Type B pancreatic cell (in vitro differentiated cells): ENCODE data around the gene SNX33. TPM values are rescaled to one million over a fixed set of nuclear protein-coding genes. Genes with fewer than 3 reads are reported as not detected.
"Not testable (repeated sequence)": the region's sequence is repeated elsewhere in the genome, so short reads cannot be mapped to it uniquely, and the experiment has no call there.

Experiments
- DNase-seq: peaks from one replicate; pipeline ENCODE4 v3.0.0; 2021; ENCODE audit warnings: mixed read lengths; ENCODE audit not compliant: unreplicated experiment; ENCODE audit errors: extremely low spot score
- H3K27ac Mint-ChIP-seq: 2 replicates; pipeline ENCODE4 v1.8.0; 2021; ENCODE audit warnings: mild to moderate bottlenecking, mixed read lengths
- H3K27me3 Mint-ChIP-seq: 2 replicates; pipeline ENCODE4 v1.8.0; 2021; ENCODE audit warnings: mixed read lengths
- H3K36me3 Mint-ChIP-seq: 2 replicates; pipeline ENCODE4 v1.8.0; 2021; ENCODE audit warnings: mixed read lengths
- H3K4me1 Mint-ChIP-seq: one replicate; pipeline ENCODE4 v1.8.0; 2021; ENCODE audit warnings: mixed read lengths; ENCODE audit not compliant: unreplicated experiment
- H3K4me3 Mint-ChIP-seq: 2 replicates; pipeline ENCODE4 v1.8.0; 2021; ENCODE audit warnings: mild to moderate bottlenecking, mixed read lengths
- H3K9me3 Mint-ChIP-seq: 2 replicates; pipeline ENCODE4 v1.8.0; 2021; ENCODE audit warnings: mixed read lengths
- total RNA-seq: library from RNA; stranded (reverse); gene quantifications from 2 replicates; pipeline ENCODE4 v1.2.1, GENCODE V29; 2021; ENCODE audit warnings: low replicate concordance
- TF ChIP-seq, protein P1 (sequence below): fragments of 200-600 bp; sonication (generic); conservative IDR thresholded peaks from 2 replicates; pipeline ENCODE4 v1.5.0; 2021; ENCODE audit warnings: antibody characterized with exemption, mild to moderate bottlenecking

The SNX33 gene
- total RNA-seq, 1 donor from 2014 or later, result 24.9 TPM

DNA sequence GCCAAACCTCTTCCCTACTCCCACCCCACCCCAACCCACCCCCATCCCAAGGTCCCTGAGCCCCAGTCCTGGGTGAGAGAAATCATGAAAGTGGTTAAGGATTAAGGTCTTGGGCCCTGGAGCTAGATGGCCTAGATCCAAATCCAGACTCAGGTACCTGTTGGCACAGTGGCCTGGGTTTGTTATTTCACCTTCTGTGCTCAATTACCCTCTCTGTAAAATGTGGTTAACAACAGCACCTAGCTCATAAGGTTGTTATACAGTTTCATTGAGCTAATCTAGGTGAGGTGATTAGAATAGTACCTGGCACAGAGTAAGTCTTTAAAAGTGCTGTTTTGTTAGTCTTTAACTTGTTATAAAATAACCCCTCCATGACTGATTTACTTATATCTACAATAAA, 15.8 kb upstream of the SNX33 start:
- Mint-ChIP-seq H3K27ac (no peak overlapping the region), H3K9me3 (no peaks in the 10 kb centered on the region), H3K36me3 (no peaks in the 10 kb centered on the region), H3K4me1 (no peaks in the 10 kb centered on the region), H3K27me3 (no peaks in the 10 kb centered on the region), H3K4me3 (no peak overlapping the region)
- no peak for DNase-seq
- TF ChIP-seq, protein P1, sequence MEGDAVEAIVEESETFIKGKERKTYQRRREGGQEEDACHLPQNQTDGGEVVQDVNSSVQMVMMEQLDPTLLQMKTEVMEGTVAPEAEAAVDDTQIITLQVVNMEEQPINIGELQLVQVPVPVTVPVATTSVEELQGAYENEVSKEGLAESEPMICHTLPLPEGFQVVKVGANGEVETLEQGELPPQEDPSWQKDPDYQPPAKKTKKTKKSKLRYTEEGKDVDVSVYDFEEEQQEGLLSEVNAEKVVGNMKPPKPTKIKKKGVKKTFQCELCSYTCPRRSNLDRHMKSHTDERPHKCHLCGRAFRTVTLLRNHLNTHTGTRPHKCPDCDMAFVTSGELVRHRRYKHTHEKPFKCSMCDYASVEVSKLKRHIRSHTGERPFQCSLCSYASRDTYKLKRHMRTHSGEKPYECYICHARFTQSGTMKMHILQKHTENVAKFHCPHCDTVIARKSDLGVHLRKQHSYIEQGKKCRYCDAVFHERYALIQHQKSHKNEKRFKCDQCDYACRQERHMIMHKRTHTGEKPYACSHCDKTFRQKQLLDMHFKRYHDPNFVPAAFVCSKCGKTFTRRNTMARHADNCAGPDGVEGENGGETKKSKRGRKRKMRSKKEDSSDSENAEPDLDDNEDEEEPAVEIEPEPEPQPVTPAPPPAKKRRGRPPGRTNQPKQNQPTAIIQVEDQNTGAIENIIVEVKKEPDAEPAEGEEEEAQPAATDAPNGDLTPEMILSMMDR, result no peak

DNA sequence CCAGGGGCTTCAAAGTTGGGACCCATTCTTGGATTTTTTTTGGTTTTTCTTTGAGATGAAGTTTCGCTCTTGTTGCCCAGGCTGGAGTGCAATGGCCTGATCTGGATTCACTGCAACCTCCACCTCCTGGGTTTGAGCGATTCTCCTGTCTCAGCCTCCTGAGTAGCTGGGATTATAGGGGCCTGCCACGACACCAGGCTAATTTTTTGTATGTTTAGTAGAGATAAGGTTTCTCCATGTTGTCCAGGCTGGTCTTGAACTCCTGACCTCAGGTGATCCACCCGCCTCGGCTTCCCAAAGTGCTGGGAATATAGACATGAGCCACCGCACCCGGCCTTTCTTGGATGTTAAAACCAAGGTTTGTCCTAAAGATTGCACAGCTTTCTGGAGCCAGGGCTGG, 13.8 kb upstream of the SNX33 start:
- H3K4me3 Mint-ChIP-seq, H3K27ac Mint-ChIP-seq, H3K27me3 Mint-ChIP-seq, DNase-seq, H3K9me3 Mint-ChIP-seq, H3K36me3 Mint-ChIP-seq: not testable (repeated sequence)
- peaks cover 14% of the 10 kb centered on the region for H3K4me1 Mint-ChIP-seq

DNA sequence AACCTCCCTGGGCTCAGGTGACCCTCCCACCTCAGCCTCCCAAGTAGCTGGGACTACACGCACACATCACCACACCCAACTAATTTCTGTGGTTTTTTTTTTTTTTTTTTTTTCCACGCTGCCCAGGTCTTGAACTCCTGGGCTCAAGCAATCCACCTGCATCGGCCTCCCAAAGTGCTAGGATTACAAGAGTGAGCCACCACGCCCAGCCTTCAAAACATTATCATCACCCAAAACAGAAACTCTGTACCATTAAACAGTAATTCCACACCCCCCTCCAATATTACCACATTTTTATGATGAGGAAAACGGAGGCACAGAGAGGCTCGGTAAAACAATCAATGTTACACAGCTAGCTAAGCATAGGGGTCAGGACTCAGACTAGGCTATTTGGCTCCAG, 11.7 kb upstream of the SNX33 start:
- Mint-ChIP-seq H3K4me3 (no peak overlapping the region), H3K27ac (no peak overlapping the region), H3K36me3 (no peaks in the 10 kb centered on the region), H3K9me3 (no peaks in the 10 kb centered on the region), H3K4me1 (peaks cover 18% of the 10 kb centered on the region), H3K27me3 (no peaks in the 10 kb centered on the region)
- TF ChIP-seq, protein P1, result no peak
- DNase-seq, result no peak

GRCh38 chr15:75637245-75638009, 10.3 kb upstream of the SNX33 start:
- no peaks in the 10 kb centered on the region for H3K36me3 Mint-ChIP-seq
- no peaks in the 10 kb centered on the region for H3K27me3 Mint-ChIP-seq
- H3K4me1 Mint-ChIP-seq, result peaks cover 20% of the 10 kb centered on the region
- DNase-seq, result no peak
- H3K9me3 Mint-ChIP-seq, result no peaks in the 10 kb centered on the region
- peak overlapping the region; percentile 36 for H3K27ac Mint-ChIP-seq
- H3K4me3 Mint-ChIP-seq, result peak overlapping the region; percentile 69
- TF ChIP-seq, protein P1, result no peak

DNA sequence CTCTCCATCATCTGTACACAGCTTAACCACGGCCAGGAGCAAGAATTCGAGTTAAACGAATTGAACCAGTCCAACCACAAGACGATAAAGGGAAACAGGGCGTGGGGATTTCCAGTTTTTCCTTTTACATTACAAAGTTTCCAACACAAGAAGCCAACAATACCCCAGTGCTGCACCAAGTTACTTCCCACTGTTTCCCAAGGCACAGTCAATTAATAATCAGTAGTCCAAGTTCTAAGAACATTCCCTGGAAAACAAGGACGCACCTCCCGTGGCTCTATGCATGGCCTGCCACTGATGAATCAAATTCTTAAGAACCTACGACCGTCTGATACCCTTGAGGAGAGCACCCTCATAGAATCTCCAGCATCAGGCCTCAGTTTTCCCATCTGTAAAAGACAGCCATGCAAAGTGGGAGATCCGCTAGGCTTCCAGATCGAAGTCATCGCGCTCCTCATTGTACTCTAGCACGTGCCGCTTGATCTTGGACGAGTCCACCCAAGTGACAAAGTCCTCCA, 8.5 kb upstream of the SNX33 start:
- TF ChIP-seq, protein P1, result no peak
- no peaks in the 10 kb centered on the region for H3K9me3 Mint-ChIP-seq
- H3K27ac Mint-ChIP-seq, result peak overlapping the region; percentile 91
- no peaks in the 10 kb centered on the region for H3K27me3 Mint-ChIP-seq
- H3K36me3 Mint-ChIP-seq, result no peaks in the 10 kb centered on the region
- peaks cover 20% of the 10 kb centered on the region for H3K4me1 Mint-ChIP-seq
- DNase-seq, result no peak
- H3K4me3 Mint-ChIP-seq, result peak overlapping the region; percentile 95

DNA sequence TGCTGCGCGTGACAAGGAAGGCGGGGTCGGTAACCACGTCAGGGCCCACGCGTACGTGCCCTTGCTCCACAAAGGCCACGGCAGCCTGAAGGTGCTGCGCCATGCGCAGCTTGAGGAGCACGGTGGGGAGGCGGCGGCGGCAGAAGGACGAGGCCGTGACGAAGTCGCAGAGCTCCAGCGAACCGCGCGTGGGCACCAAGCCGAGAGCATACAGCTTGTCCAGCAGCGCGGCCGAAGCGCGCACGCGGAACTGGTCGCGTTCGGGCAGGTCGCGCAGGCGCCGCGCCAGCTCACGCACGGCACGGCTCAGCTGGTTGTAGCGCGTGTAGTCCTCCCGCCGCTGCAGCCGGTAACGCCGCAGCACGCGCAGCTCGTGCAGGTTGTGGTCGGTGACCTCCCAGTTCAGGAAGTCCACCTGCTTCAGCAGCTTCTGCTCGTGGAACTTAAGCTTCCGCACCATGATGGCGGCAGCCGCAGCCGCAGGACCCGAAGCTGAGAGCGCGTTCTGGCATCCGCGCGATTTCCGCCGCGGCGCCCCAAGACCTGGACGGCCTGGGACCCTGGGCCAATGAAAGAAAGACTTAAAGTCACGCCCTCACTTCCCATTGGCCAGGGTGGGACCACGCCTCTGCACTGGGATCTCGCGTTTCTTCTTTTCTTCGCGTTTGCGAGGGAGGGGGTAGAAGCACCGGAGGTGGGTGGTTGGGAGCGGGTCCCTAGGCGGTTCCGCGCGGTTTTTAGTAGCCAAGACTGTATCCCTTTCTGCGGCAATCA, 7.8 kb upstream of the SNX33 start, which contains the start of gene IMP3:
IMP3 (minus strand) TSS at position 516 of the 774 bp plus-strand sequence; CDS start at position 460, 56 bp downstream.
- no peaks in the 10 kb centered on the region for H3K27me3 Mint-ChIP-seq
- TF ChIP-seq, protein P1, result no peak

More for the DNA sequence above, 7.8 kb upstream of the SNX33 start, which contains the start of gene IMP3:
- Mint-ChIP-seq H3K4me1 (peaks cover 20% of the 10 kb centered on the region), H3K9me3 (no peaks in the 10 kb centered on the region), H3K36me3 (no peaks in the 10 kb centered on the region), H3K4me3 (peak within 1 kb of the TSS; percentile 95), H3K27ac (peak within 1 kb of the TSS; percentile 91)
- DNase-seq, result peak; percentile 93
